Panc1 (cell line): ENCODE results near the gene GCH1.

Source experiments
- POLR2AphosphoS5 ChIP-seq: IDR thresholded peaks from 2 replicates; pipeline ENCODE4 v1.6.1; 2012; ENCODE audit warnings: mild to moderate bottlenecking, low read depth, low read length, moderate library complexity
- SIN3A ChIP-seq: IDR thresholded peaks from 2 replicates; pipeline ENCODE4 v1.6.1; 2012; ENCODE audit warnings: low read depth, mild to moderate bottlenecking, low read length, moderate library complexity, borderline replicate concordance; ENCODE audit not compliant: insufficient read depth
- TCF7L2 ChIP-seq: IDR thresholded peaks from 2 replicates; pipeline ENCODE4 v1.6.1; 2011; ENCODE audit warnings: mild to moderate bottlenecking, low read depth, low read length, inconsistent platforms
- TF ChIP-seq, protein P1 (sequence below), 2 experiments: IDR thresholded peaks; 2 replicates each; pipeline ENCODE4 v1.6.1; 2011 to 2012; ENCODE audit warnings: low read depth in 2 of 2, control low read depth in 1 of 2, low read length in 1 of 2, mild to moderate bottlenecking in 1 of 2, moderate library complexity in 1 of 2; ENCODE audit not compliant: insufficient read depth in 1 of 2
- TF ChIP-seq, protein P2 (sequence below): fragments of 450-650 bp; IDR thresholded peaks from 2 replicates; pipeline ENCODE4 v1.5.1; 2017; ENCODE audit warnings: mild to moderate bottlenecking

DNA sequence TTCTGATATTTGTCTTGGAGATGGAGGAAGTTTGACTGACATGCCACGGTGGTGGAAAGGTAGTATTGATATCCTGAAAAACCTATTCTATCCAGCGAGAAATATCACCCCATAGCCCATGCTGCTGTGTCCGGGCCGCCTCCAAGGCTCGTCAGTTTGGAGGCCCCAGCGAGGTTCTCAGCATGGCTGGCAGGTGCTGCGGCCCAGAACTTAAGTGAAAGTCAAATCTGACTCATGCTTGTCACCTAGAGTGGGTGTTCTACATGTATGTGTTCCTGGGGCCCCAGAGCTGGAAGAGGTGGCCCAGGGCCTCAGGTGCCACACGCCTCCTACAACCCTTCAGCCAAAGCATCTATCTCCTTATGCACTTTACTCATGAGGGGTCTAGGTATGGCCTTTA is 92.9 kb downstream of the GCH1 start:
- TF ChIP-seq, protein P1, sequence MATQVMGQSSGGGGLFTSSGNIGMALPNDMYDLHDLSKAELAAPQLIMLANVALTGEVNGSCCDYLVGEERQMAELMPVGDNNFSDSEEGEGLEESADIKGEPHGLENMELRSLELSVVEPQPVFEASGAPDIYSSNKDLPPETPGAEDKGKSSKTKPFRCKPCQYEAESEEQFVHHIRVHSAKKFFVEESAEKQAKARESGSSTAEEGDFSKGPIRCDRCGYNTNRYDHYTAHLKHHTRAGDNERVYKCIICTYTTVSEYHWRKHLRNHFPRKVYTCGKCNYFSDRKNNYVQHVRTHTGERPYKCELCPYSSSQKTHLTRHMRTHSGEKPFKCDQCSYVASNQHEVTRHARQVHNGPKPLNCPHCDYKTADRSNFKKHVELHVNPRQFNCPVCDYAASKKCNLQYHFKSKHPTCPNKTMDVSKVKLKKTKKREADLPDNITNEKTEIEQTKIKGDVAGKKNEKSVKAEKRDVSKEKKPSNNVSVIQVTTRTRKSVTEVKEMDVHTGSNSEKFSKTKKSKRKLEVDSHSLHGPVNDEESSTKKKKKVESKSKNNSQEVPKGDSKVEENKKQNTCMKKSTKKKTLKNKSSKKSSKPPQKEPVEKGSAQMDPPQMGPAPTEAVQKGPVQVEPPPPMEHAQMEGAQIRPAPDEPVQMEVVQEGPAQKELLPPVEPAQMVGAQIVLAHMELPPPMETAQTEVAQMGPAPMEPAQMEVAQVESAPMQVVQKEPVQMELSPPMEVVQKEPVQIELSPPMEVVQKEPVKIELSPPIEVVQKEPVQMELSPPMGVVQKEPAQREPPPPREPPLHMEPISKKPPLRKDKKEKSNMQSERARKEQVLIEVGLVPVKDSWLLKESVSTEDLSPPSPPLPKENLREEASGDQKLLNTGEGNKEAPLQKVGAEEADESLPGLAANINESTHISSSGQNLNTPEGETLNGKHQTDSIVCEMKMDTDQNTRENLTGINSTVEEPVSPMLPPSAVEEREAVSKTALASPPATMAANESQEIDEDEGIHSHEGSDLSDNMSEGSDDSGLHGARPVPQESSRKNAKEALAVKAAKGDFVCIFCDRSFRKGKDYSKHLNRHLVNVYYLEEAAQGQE (IDR thresholded peaks at IDR 0.05; ENCODE audit: insufficient read depth in 1 of 2, low read depth in 2 of 2, low read length in 1 of 2): no peak
- TF ChIP-seq, protein P2, sequence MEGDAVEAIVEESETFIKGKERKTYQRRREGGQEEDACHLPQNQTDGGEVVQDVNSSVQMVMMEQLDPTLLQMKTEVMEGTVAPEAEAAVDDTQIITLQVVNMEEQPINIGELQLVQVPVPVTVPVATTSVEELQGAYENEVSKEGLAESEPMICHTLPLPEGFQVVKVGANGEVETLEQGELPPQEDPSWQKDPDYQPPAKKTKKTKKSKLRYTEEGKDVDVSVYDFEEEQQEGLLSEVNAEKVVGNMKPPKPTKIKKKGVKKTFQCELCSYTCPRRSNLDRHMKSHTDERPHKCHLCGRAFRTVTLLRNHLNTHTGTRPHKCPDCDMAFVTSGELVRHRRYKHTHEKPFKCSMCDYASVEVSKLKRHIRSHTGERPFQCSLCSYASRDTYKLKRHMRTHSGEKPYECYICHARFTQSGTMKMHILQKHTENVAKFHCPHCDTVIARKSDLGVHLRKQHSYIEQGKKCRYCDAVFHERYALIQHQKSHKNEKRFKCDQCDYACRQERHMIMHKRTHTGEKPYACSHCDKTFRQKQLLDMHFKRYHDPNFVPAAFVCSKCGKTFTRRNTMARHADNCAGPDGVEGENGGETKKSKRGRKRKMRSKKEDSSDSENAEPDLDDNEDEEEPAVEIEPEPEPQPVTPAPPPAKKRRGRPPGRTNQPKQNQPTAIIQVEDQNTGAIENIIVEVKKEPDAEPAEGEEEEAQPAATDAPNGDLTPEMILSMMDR: no peak
- TF ChIP-seq POLR2AphosphoS5: no peak
- no peak for TF ChIP-seq TCF7L2
- no peak for TF ChIP-seq SIN3A
